Measurements from ENCODE around the gene ARL17B.
"Not testable (repeated sequence)": the region's sequence is repeated elsewhere in the genome, so short reads cannot be mapped to it uniquely, and the experiment has no call there.

ARL17B gene

DNA sequence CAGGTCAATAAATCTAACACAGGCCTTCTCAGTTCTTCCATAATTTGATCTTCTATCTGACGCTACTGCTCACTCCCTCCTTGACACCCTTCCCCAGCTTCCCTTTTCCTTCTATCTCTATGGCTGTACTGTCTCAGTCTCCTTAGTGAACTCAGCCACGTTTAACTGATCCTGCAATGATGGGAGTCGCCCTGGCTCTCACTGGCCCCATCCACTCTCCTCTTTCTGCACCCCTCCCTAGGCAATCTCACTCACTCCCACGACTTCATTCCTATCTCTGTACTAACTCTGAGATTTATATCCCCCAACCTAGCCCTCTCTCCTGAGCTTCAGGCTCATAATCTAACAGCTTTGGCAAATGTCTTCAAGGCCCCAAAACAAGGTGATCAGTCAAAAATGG is 7.7 kb downstream of the ARL17B start:
- H3K4me1 Mint-ChIP-seq (ENCODE audit: low read depth); H3K36me3 Mint-ChIP-seq (ENCODE audit: low read depth); H3K27me3 Mint-ChIP-seq (ENCODE audit: low read depth); DNase-seq (ENCODE audit: low spot score); H3K4me3 Mint-ChIP-seq; H3K27ac Mint-ChIP-seq; H3K9me3 Mint-ChIP-seq: not testable (repeated sequence)

DNA sequence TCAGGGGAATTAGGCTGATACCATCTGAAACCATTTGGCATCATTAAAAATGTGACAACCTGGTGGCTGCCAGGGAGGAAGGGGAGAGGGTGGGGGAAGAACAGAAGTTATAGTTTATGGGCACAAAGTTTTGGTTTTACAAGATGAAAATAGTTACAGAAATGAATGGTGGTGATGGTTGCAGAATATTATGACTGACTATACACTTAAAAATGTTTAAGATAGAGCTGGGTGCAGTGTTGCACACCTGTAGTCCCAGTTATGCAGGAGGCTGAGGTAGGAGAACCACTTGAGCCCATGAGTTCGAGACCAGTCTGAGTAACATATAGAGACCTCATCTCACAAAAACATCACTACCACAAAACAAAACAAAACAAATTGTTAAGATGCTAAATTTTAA is 12.5 kb downstream of the ARL17B start:
- DNase-seq (ENCODE audit: low spot score); H3K4me1 Mint-ChIP-seq (ENCODE audit: low read depth); H3K4me3 Mint-ChIP-seq; H3K9me3 Mint-ChIP-seq; H3K27ac Mint-ChIP-seq; H3K27me3 Mint-ChIP-seq (ENCODE audit: low read depth); H3K36me3 Mint-ChIP-seq (ENCODE audit: low read depth): not testable (repeated sequence)

DNA sequence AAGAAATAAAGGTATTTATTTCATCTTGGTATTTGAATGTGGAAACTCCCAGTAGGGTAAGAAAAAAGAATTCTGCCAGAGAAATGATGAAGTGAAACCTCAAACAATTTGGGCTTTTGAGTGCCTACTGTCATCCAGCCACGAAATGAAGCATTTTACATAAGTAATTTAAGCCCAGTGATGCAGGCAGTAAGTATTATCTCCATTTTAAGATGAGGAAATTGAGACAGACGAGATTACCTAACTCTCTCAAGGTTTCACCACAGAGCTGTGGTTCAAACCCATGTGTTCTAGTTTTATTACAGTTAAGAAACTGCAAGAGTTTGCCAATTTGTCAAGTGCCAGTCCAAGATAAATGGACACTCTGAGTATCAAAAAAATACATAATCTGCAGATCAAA is 13.2 kb downstream of the ARL17B start:
- H3K27ac Mint-ChIP-seq; H3K9me3 Mint-ChIP-seq; H3K4me1 Mint-ChIP-seq (ENCODE audit: low read depth); H3K27me3 Mint-ChIP-seq (ENCODE audit: low read depth); H3K4me3 Mint-ChIP-seq; DNase-seq (ENCODE audit: low spot score); H3K36me3 Mint-ChIP-seq (ENCODE audit: low read depth): not testable (repeated sequence)

DNA sequence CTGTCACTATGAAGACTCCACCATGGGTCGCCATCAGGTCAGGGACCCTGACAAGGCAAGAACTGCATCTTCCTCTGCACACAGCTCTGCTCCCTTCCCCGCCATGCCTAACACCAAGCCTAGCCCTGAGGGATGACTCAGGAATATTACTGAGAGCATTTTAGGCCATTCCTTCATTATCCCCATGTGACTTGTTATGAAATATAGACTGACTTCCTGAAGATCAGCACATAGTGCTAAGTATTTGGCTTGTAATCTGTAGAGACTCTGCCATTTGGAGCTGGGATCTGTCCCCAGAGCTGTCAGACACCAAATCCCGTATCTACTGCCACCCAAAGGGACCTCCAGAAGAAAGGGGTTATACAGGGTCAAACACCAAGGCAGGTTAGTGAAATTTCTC is 19.4 kb downstream of the ARL17B start:
- not testable (repeated sequence) for H3K27me3 Mint-ChIP-seq (ENCODE audit: low read depth); H3K27ac Mint-ChIP-seq; H3K9me3 Mint-ChIP-seq; H3K4me3 Mint-ChIP-seq; DNase-seq (ENCODE audit: low spot score); H3K4me1 Mint-ChIP-seq (ENCODE audit: low read depth); H3K36me3 Mint-ChIP-seq (ENCODE audit: low read depth)

DNA sequence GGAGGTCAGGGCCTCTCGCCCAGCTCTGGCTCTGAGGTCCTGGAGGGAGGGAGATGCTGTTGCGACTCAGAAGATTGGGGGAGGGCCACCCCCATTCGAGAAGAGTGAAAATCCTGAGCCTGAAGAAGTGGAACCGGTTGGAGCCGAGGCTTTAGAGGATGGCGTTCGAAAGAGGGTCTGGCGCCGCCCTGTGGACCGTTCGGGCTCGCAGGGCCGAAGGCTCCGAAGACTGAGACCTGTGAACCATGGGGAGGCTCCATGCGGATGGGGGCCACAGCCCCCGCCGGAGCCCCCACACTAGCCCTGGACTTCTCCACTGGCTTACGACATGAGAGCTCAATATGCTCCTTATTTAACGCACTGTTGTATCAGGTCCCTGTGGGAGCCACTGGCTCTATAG is 20.3 kb downstream of the ARL17B start:
- H3K9me3 Mint-ChIP-seq; H3K4me1 Mint-ChIP-seq (ENCODE audit: low read depth); DNase-seq (ENCODE audit: low spot score); H3K4me3 Mint-ChIP-seq; H3K27me3 Mint-ChIP-seq (ENCODE audit: low read depth); H3K36me3 Mint-ChIP-seq (ENCODE audit: low read depth); H3K27ac Mint-ChIP-seq: not testable (repeated sequence)

DNA sequence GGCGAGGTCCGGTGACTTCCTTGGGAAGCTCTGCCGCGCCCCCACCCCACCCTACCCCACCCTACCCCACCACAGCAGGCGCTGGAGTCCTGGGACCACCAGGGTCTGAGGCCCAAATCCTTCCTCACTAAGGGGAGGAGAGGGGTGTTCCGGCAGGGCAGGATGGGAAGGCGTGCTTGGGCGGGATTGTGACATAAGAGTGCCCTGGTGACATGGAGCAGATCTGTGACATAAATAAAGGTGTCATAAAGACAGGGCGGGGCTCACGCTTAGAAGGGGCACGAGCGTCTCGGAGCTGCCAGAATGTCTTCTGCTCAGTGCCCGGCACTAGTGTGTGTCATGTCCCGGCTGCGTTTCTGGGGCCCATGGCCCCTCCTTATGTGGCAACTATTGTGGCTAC is 66.7 kb downstream of the ARL17B start, which contains the start of gene LRRC37A:
Gene LRRC37A (plus strand): TSS at position 301 of the 400 bp plus-strand sequence. CDS start 3 bp downstream, at position 304.
- not testable (repeated sequence) for H3K4me3 Mint-ChIP-seq; H3K36me3 Mint-ChIP-seq (ENCODE audit: low read depth); H3K27ac Mint-ChIP-seq; H3K27me3 Mint-ChIP-seq (ENCODE audit: low read depth); DNase-seq (ENCODE audit: low spot score); H3K9me3 Mint-ChIP-seq
- peaks cover 10% of the 10 kb centered on the region for H3K4me1 Mint-ChIP-seq (ENCODE audit: low read depth)

DNA sequence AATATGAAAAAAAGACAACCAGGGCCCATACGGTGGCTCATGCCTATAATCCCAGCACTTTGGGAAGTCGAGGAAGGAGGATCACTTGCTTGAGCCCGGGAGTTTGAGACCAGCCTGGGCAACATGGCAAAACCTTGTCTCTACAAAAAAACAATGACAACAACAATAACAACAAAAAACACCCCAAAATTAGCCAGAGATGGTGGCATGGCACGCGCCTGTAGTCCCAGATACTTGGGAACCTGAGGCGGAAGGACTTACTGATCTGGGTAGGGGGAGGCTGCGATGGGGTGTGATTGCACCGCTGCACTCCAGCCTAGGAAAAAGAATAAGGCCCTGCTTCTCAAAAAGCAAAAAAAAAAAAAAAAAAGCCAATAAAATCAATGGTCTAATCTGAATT is 69.9 kb downstream of the ARL17B start:
- H3K9me3 Mint-ChIP-seq: not testable (repeated sequence)

DNA sequence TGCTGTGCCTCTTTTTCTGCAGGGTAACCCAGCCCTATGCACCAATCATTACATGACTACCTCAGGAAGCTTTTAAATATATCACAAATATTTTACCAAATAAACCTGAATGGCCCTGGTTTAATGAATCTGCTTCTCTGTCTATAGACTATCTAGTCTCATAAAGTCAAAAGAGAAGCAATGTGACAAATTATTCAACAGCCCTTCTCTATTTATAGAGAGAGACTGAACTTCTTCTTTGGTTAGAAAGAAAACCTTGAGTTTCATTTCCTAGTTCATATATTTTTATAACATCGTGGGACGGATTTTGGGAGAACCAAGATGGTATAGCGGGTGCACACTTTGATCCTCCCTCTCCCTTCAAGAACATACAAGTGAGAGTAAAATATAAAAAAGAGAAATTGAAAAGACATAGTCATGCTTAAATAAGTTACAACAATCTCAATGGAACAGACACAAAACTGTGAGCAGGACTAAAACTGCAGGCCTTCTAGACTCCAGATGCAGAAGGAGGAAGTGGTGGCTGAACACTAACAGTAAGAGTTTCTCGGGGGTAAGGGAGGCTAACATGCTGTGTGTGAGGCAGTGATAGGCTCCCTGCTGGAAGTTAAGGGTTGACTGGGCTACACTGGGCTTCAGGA is 70.5 kb downstream of the ARL17B start:
- Mint-ChIP-seq H3K27ac (peak overlapping the region; percentile 35), H3K4me1 (ENCODE audit: low read depth) (peaks cover 16% of the 10 kb centered on the region), H3K4me3 (peak overlapping the region; percentile 15)
- not testable (repeated sequence) for H3K9me3 Mint-ChIP-seq; H3K36me3 Mint-ChIP-seq (ENCODE audit: low read depth); DNase-seq (ENCODE audit: low spot score); H3K27me3 Mint-ChIP-seq (ENCODE audit: low read depth)

More for the DNA sequence above, 69.9 kb downstream of the ARL17B start:
- not testable (repeated sequence) for H3K36me3 Mint-ChIP-seq (ENCODE audit: low read depth); DNase-seq (ENCODE audit: low spot score); H3K27me3 Mint-ChIP-seq (ENCODE audit: low read depth)
- Mint-ChIP-seq H3K4me1 (ENCODE audit: low read depth) (peaks cover 16% of the 10 kb centered on the region), H3K4me3 (peak overlapping the region; percentile 15), H3K27ac (peak overlapping the region; percentile 35)

DNA sequence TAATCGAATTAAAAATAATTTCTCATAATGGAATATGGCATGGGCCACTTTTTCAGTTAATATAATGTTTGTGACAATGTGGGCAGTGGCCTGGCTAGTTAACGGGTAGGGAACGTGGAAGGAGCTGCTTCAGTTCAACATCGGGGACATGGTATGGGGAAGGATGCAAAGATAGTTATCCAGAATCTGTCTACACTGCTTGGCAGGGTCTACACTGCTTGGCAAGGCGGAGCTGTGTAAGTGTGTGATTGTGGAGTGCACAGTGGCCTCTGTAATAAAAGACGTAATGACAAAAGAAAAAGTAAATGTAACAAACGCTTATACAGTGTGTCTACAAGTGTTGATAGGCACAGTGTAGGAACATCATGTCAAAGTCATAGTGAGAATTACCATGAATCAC is 74.0 kb downstream of the ARL17B start:
- H3K9me3 Mint-ChIP-seq; H3K4me3 Mint-ChIP-seq; H3K27ac Mint-ChIP-seq; H3K27me3 Mint-ChIP-seq (ENCODE audit: low read depth); H3K36me3 Mint-ChIP-seq (ENCODE audit: low read depth); DNase-seq (ENCODE audit: low spot score): not testable (repeated sequence)
- H3K4me1 Mint-ChIP-seq (ENCODE audit: low read depth): peaks cover 19% of the 10 kb centered on the region

DNA sequence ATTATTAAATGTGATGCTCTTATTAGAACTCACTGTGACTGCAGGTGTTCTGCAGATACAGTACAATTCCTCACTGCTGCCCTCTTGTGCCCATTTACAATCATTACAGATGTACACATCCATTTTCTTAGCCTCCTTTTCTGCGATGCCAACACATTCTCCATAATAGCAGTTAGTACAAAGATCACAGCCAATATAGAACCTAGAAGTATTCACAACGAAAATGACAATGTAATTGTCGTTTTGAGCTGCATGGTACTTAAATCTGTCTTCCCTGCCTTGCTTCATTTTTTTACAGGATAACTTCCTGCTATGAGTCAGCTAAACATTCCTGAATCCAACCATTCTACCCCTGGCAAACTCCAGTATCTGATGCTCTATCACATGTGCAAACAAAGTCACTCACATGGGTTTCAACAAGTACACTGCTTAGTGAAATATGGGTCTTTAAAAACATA is 74.8 kb downstream of the ARL17B start:
- H3K36me3 Mint-ChIP-seq (ENCODE audit: low read depth); H3K27me3 Mint-ChIP-seq (ENCODE audit: low read depth); H3K4me3 Mint-ChIP-seq; H3K9me3 Mint-ChIP-seq; H3K27ac Mint-ChIP-seq: not testable (repeated sequence)
- peaks cover 19% of the 10 kb centered on the region for H3K4me1 Mint-ChIP-seq (ENCODE audit: low read depth)
- peak; percentile 58 for DNase-seq (ENCODE audit: low spot score)

DNA sequence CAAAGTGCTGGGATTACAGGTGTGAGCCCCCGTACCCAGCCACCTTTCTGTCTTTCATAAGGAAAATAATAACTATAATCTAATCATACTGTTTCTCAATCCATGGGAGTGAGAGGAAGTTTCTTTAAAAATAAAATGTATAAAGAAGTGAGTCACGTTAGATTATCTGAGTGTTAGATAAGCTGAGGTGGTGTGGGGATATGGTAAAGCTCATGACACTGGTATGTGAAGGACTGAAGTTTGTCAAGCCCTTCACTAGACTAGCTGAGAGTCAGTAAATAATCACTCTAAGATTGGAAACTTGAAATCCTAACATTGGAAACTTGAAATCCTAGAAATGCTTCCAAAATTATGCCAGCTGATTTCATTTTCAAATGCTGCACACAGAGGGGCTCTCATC is 76.1 kb downstream of the ARL17B start:
- not testable (repeated sequence) for H3K27ac Mint-ChIP-seq; H3K27me3 Mint-ChIP-seq (ENCODE audit: low read depth); H3K4me3 Mint-ChIP-seq; H3K4me1 Mint-ChIP-seq (ENCODE audit: low read depth); H3K36me3 Mint-ChIP-seq (ENCODE audit: low read depth); H3K9me3 Mint-ChIP-seq
- peak; percentile 3 for DNase-seq (ENCODE audit: low spot score)

DNA sequence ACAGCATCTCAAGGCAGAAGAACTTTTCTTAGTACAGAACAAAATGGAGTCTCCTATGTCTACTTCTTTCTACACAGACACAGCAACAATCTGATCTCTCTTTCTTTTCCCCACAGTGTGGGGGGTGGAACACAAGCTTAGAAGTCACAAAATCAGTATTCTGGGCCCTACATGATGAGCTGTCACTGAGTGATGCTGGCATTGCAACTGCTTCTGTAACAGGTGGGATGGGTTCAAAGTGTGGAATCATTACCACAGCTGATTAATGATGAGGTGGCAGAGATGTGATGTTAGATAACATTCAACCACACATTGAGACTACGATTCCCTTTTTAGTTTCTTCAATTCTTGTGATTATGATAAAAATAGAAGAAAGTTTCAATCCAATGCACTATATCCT is 77.1 kb downstream of the ARL17B start:
- H3K4me1 Mint-ChIP-seq (ENCODE audit: low read depth); H3K36me3 Mint-ChIP-seq (ENCODE audit: low read depth); H3K27ac Mint-ChIP-seq; H3K4me3 Mint-ChIP-seq; H3K9me3 Mint-ChIP-seq: not testable (repeated sequence)
- peak; percentile 65 for DNase-seq (ENCODE audit: low spot score)
- peaks cover 15% of the 10 kb centered on the region for H3K27me3 Mint-ChIP-seq (ENCODE audit: low read depth)

DNA sequence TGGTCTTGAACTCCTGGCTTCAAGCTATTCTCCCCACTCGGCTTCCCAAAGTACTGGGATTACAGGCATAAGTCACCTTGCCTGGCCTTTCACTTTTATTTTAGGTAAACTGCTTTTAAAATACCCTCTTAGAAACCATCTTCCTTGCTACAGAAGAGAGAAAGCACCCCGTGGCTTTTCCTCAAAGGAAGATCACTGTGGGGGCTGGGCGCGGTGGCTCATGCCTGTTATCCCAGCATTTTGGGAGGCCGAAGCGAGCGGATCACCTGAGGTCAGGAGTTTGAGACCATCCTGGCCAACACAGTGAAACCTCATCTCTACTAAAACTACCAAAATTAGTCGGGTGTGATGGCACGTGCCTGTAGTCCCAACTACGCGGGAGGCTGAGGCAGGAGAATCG is 78.9 kb downstream of the ARL17B start:
- H3K4me1 Mint-ChIP-seq (ENCODE audit: low read depth); H3K27ac Mint-ChIP-seq; H3K9me3 Mint-ChIP-seq; H3K36me3 Mint-ChIP-seq (ENCODE audit: low read depth); DNase-seq (ENCODE audit: low spot score); H3K4me3 Mint-ChIP-seq: not testable (repeated sequence)
- peaks cover 15% of the 10 kb centered on the region for H3K27me3 Mint-ChIP-seq (ENCODE audit: low read depth)

DNA sequence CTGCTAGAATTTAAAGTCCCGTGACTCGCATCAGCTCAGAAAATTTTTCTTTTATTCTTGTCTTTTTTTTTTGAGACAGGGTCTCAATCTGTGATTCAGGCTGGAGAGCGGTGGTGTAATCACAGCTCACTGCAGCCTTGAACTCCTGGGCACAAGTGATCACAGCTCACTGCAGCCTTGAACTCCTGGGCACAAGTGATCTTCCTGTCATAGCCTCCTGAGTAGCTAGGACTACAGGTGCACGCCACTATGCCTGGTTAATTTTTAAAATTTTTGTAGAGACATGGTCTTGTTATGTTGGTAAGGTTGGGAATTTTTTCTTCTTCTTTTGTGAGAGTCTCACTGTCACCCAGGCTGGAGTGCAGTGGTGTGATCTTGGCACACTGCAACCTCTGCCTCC is 80.2 kb downstream of the ARL17B start:
- H3K4me3 Mint-ChIP-seq; H3K4me1 Mint-ChIP-seq (ENCODE audit: low read depth); H3K27ac Mint-ChIP-seq; H3K9me3 Mint-ChIP-seq; H3K36me3 Mint-ChIP-seq (ENCODE audit: low read depth); DNase-seq (ENCODE audit: low spot score): not testable (repeated sequence)
- H3K27me3 Mint-ChIP-seq (ENCODE audit: low read depth): peaks cover 18% of the 10 kb centered on the region

DNA sequence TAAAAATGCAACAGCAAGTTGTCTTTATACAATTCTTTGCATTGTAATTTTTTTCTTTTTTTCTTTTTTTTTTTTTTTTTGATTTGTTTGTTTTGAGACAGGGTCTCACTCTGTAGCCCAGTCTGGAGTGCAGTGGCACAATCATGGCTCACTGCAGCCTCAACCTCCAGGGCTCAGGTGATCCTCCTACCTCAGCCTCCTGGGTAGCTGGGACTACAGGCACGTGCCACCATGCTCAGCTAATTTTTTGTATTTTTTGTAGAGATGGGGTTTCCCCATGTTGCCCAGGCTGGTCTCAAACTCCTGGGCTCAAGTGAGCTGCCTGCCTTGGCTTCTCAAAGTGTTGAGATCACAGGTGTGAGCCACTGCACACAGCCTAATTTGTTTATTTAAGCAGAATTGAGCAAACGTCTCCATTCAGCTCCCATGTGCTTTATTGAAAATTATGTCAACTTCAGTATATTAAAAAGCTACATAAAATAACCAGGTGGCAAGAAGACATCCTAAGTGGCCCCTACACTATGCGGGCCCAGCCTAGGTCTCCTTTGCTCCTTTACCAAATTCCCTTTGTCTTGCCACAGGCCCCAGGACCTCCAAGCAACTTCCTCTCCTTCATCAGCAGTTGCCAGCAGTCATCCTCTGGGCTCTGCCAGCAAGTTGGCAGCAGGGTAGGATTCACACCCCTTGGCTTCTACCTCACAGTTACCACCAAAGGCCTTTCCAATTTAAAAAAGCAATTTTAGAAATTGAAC is 84.7 kb downstream of the ARL17B start:
- H3K27ac Mint-ChIP-seq; H3K9me3 Mint-ChIP-seq; H3K4me3 Mint-ChIP-seq; H3K36me3 Mint-ChIP-seq (ENCODE audit: low read depth); DNase-seq (ENCODE audit: low spot score); H3K4me1 Mint-ChIP-seq (ENCODE audit: low read depth): not testable (repeated sequence)
- peaks cover 41% of the 10 kb centered on the region for H3K27me3 Mint-ChIP-seq (ENCODE audit: low read depth)

All from T-helper 2 cell treated with Interferon-gamma antibody and Interleukin-4, amounts not matched to agents 5 μg/mL and 100 μg/mL, for 36 hours (primary cell).